SKM-1 (cell line): ENCODE data around the gene CDX1.
"Not testable (repeated sequence)": the region's sequence is repeated elsewhere in the genome, so short reads cannot be mapped to it uniquely, and the experiment has no call there.

Source experiments
- DNase-seq: peaks from one replicate; lab custom pipeline; 2025; ENCODE audit not compliant: unreplicated experiment; lab: John Stamatoyannopoulos, UW

CDX1 gene

DNA sequence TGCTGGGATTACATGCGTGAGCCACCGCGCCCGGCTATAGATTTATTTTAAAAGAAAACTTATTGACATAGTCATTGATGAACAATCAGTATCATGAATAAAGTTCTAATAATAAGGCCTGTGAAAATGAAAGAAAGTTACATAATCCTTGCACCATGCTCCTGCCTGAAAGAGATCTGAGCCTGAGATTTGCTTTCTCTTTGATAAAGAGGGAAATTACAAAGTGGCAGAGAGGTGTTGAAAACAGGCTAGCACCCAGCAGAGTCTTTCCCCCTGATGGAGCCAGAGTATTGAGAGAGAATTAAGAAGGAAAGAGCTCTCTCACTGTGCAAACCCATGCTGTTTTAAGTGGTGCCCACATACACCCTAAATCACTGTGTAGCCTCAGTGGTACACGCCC, 60.5 kb downstream of the CDX1 start:
- DNase-seq, result no peak

GRCh38 chr5:150227606-150228273, 61.2 kb downstream of the CDX1 start:
- DNase-seq, result no peak

- DNase-seq, result no peak
Measured at GRCh38 chr5:150229571-150229970, 63.0 kb downstream of the CDX1 start.

GRCh38 chr5:150230842-150231241, 64.3 kb downstream of the CDX1 start:
- DNase-seq, result no peak

GRCh38 chr5:150233706-150234105, 67.1 kb downstream of the CDX1 start:
- DNase-seq, result not testable (repeated sequence)
